ENCODE measurements around the gene TRIM38. TPM values are rescaled to one million over a fixed set of nuclear protein-coding genes. Genes with fewer than 3 reads are reported as not detected.

The TRIM38 gene
- total RNA-seq, 1 donor from 2014 or later: 0.41 TPM

Small RNAs within 50 kb of the gene (small RNA-seq; reads per million reads assigned to genes)
- gene HIST1H1PS2: not detected

Other genes starting within 250 kb of the TRIM38 start
- gene SLC17A4, start 208.1 kb upstream of the TRIM38 start, total RNA-seq: under 0.01 TPM
- not detected for gene SLC17A1, start 130.8 kb upstream of the TRIM38 start, total RNA-seq
- not detected for gene SLC17A3, start 88.6 kb upstream of the TRIM38 start, total RNA-seq
- not detected for gene SLC17A2, start 32.1 kb upstream of the TRIM38 start, total RNA-seq
- gene HFE, start 124.6 kb downstream of the TRIM38 start, total RNA-seq: 0.41 TPM

Data from frontal cortex (tissue), 1 donor.